ENCODE results near the gene CCDC136. TPM values are rescaled to one million over a fixed set of nuclear protein-coding genes. Genes with fewer than 3 reads are reported as not detected.

CCDC136 gene
- total RNA-seq, 1 experiment from 2014 or later = 31.1 TPM

DNA sequence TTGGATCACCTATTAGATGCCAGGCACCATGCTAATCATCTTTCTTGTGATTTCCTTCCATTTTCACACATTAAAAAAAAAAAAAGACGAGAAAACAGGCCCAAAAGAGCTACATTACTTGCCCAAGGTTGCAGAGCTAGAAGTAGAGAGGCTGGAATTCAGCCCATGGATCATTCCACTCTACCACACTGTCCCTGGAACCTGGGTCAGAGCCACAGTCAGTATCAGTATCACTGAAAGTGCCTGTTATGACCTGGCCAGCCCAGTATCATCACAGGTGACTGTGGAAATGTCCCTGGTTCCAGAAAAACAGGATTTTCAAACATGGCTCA lies 35.1 kb downstream of the CCDC136 start:
- Histone ChIP-seq H3K23ac (ENCODE audit: insufficient read length, low read depth, low read length) (no peak overlapping the region), H3K9ac (ENCODE audit: extremely low read depth, insufficient read length, low read length) (no peak overlapping the region), H3K4ac (ENCODE audit: low read depth, low read length) (no peak overlapping the region), H2BK120ac (ENCODE audit: low read depth, low read length, poor library complexity, severe bottlenecking) (no peak overlapping the region), H3K56ac (ENCODE audit: insufficient read length, low read depth, low read length) (no peak overlapping the region), H2AK5ac (ENCODE audit: insufficient read length, low read length) (no peak overlapping the region), H3K27ac (ENCODE audit: insufficient read length, low read depth, low read length) (no peak overlapping the region), H3K14ac (ENCODE audit: insufficient read depth, low read length) (no peak overlapping the region), H2BK12ac (ENCODE audit: insufficient read length, low read depth, low read length) (no peak overlapping the region), H3K23me2 (ENCODE audit: insufficient read length, low read depth, low read length, poor library complexity, severe bottlenecking) (peaks cover 13% of the 10 kb centered on the region), H3T11ph (ENCODE audit: low read length) (no peak overlapping the region), H3K18ac (ENCODE audit: insufficient read length, low read depth, low read length) (no peak overlapping the region), H3K4me1 (ENCODE audit: insufficient read depth, low read length) (no peaks in the 10 kb centered on the region), H2BK5ac (ENCODE audit: insufficient read length, low read length) (no peak overlapping the region), H4K5ac (ENCODE audit: insufficient read length, low read depth, low read length) (no peak overlapping the region), H4K8ac (replicated peaks; ENCODE audit: insufficient read length, low read depth, low read length) (no peak overlapping the region), H2BK20ac (ENCODE audit: low read depth, low read length, poor library complexity, severe bottlenecking) (no peak overlapping the region), H4K20me1 (ENCODE audit: control insufficient read depth, insufficient read depth, insufficient read length) (no peaks in the 10 kb centered on the region), H3K27me3 (ENCODE audit: insufficient read depth, low read length) (peaks cover 11% of the 10 kb centered on the region; the same call in 1 of the 2 replicates), H2AFZ (ENCODE audit: low read length) (no peak overlapping the region), H2BK15ac (ENCODE audit: low read depth, low read length) (no peak overlapping the region), H3K79me1 (ENCODE audit: insufficient read depth, low read depth, low read length, poor library complexity, severe bottlenecking) (no peaks in the 10 kb centered on the region), H3K9me3 (ENCODE audit: control insufficient read depth, low read depth, low read length) (no peaks in the 10 kb centered on the region), H3K79me2 (ENCODE audit: insufficient read depth, low read length) (no peaks in the 10 kb centered on the region), H4K91ac (ENCODE audit: insufficient read length, low read depth, low read length) (no peak overlapping the region), H3K4me2 (ENCODE audit: insufficient read depth, insufficient read length, low read length) (no peak overlapping the region)
- Mint-ChIP-seq H3K9me3 (no peaks in the 10 kb centered on the region), H3K27ac (no peak overlapping the region), H3K4me1 (peaks cover 24 to 33% of the 10 kb centered on the region in 2 experiments), H3K27me3 (ENCODE audit: low read depth) (peaks cover 43% of the 10 kb centered on the region), H3K36me3 (ENCODE audit: insufficient read depth in 1 of 3, low read depth in 3 of 3) (no peaks in the 10 kb centered on the region), H3K4me3 (no peak overlapping the region)
- TF ChIP-seq, protein P1, sequence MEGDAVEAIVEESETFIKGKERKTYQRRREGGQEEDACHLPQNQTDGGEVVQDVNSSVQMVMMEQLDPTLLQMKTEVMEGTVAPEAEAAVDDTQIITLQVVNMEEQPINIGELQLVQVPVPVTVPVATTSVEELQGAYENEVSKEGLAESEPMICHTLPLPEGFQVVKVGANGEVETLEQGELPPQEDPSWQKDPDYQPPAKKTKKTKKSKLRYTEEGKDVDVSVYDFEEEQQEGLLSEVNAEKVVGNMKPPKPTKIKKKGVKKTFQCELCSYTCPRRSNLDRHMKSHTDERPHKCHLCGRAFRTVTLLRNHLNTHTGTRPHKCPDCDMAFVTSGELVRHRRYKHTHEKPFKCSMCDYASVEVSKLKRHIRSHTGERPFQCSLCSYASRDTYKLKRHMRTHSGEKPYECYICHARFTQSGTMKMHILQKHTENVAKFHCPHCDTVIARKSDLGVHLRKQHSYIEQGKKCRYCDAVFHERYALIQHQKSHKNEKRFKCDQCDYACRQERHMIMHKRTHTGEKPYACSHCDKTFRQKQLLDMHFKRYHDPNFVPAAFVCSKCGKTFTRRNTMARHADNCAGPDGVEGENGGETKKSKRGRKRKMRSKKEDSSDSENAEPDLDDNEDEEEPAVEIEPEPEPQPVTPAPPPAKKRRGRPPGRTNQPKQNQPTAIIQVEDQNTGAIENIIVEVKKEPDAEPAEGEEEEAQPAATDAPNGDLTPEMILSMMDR (conservative IDR thresholded peaks at IDR 0.05) = no peak
- no peak for DNase-seq
- WGBS (ENCODE audit: extremely low coverage, insufficient read length, low lambda C conversion rate) = no CpG with 5 or more reads among the region's 1 CpG
